Naive thymus-derived CD4-positive, alpha-beta T cell (primary cell): ENCODE measurements around the gene OBP2B. TPM values are rescaled to one million over a fixed set of nuclear protein-coding genes. Genes with fewer than 3 reads are reported as not detected.

Source experiments
- ATAC-seq: fragments of 150-1000 bp; cut with Tn5 transposase; 2 replicates; pipeline ENCODE4 v1.10.0; 2021; ENCODE audit warnings: mild to moderate bottlenecking, moderate library complexity
- CTCF ChIA-PET: fragments of 350-600 bp; sonication (Branson Sonifier 250); formaldehyde crosslinking; loops from one replicate; lab custom pipeline; 2021; ENCODE audit warnings: antibody characterized with exemption; lab: Charles Lee
- POLR2A ChIA-PET: fragments of 350-600 bp; sonication (Branson Sonifier 250); formaldehyde crosslinking; loops from one replicate; lab custom pipeline; 2021; ENCODE audit warnings: antibody characterized with exemption, inconsistent platforms; lab: Charles Lee
- DNase-seq, 9 donors: peaks; one replicate each; pipeline versions ENCODE4 v3.0.0 to v3.0.0-alpha.2; 2020 to 2022; ENCODE audit warnings: mixed read lengths in 1 of 9
- H3K27ac ChIP-seq: one replicate; pipeline ENCODE4 v1.7.0; 2013; ENCODE audit warnings: mild to moderate bottlenecking, low read depth, low read length, moderate library complexity
- H3K27me3 ChIP-seq, 2 donors: one replicate each; pipeline ENCODE4 v1.7.0; 2013; ENCODE audit warnings: low read length in 2 of 2, mild to moderate bottlenecking in 2 of 2, moderate library complexity in 2 of 2; ENCODE audit not compliant: control insufficient read depth in 2 of 2, insufficient read depth in 2 of 2
- H3K36me3 ChIP-seq, 3 experiments: 1 replicate in 2 of 3; 2 replicates in 1 of 3; pipeline ENCODE4 v1.7.0; 2013; ENCODE audit warnings: low read length in 3 of 3, mild to moderate bottlenecking in 3 of 3, moderate library complexity in 1 of 3; ENCODE audit not compliant: insufficient read depth in 3 of 3, control insufficient read depth in 2 of 3
- H3K4me1 ChIP-seq, 2 donors: one replicate each; pipeline ENCODE4 v1.7.0; 2013; ENCODE audit warnings: low read length in 2 of 2, mild to moderate bottlenecking in 2 of 2, moderate library complexity in 1 of 2; ENCODE audit not compliant: control insufficient read depth in 2 of 2, insufficient read depth in 2 of 2
- H3K4me3 ChIP-seq: 2 replicates; pipeline ENCODE4 v1.7.0; 2013; ENCODE audit warnings: mild to moderate bottlenecking, low read length
- H3K9me3 ChIP-seq, 3 experiments: 1 replicate in 2 of 3; 2 replicates in 1 of 3; pipeline ENCODE4 v1.7.0; 2013; ENCODE audit warnings: low read length in 3 of 3; ENCODE audit not compliant: control insufficient read depth in 2 of 3
- H3K27ac Mint-ChIP-seq, 9 donors: one replicate each; pipeline ENCODE4 v1.8.0; 2020 to 2022; ENCODE audit warnings: mixed read lengths in 9 of 9, mild to moderate bottlenecking in 8 of 9, moderate library complexity in 5 of 9, inconsistent platforms in 2 of 9
- H3K27me3 Mint-ChIP-seq, 5 donors: one replicate each; pipeline ENCODE4 v1.8.0; 2021 to 2022; ENCODE audit warnings: mixed read lengths in 5 of 5, mild to moderate bottlenecking in 1 of 5
- H3K36me3 Mint-ChIP-seq, 5 donors: one replicate each; pipeline ENCODE4 v1.8.0; 2020 to 2022; ENCODE audit warnings: mixed read lengths in 5 of 5, mild to moderate bottlenecking in 3 of 5, inconsistent platforms in 1 of 5
- H3K4me1 Mint-ChIP-seq, 7 donors: one replicate each; pipeline ENCODE4 v1.8.0; 2020 to 2022; ENCODE audit warnings: mixed read lengths in 7 of 7, mild to moderate bottlenecking in 3 of 7, inconsistent platforms in 1 of 7
- H3K4me3 Mint-ChIP-seq, 10 donors: one replicate each; pipeline ENCODE4 v1.8.0; 2020 to 2022; ENCODE audit warnings: mild to moderate bottlenecking in 10 of 10, mixed read lengths in 10 of 10, moderate library complexity in 6 of 10, inconsistent platforms in 2 of 10
- H3K9me3 Mint-ChIP-seq, 11 donors: one replicate each; pipeline ENCODE4 v1.8.0; 2020 to 2022; ENCODE audit warnings: mixed read lengths in 11 of 11, mild to moderate bottlenecking in 4 of 11, inconsistent platforms in 1 of 11, moderate library complexity in 1 of 11
- intact Hi-C, 2 donors: fragments of 100-400 bp; cut with micrococcal nuclease; formaldehyde crosslinking; loops; one replicate each; pipeline ENCODE4 v1.15.1; 2023
- polyA plus RNA-seq, 2 donors: library from polyadenylated mRNA; unstranded; fragments of 300-500 nt; fragmentation: Illumina TruSeq; gene quantifications; one replicate each; pipeline ENCODE4 v1.2.3, GENCODE V29; 2021
- total RNA-seq, 6 experiments: library from RNA in 5 of 6; stranded (reverse) in 5 of 6; gene quantifications; 1 replicate in 5 of 6; 2 replicates in 1 of 6; pipeline ENCODE4 v1.2.3 and lab custom pipeline; 2021 to 2026

The OBP2B gene
- total and polyA plus RNA-seq, 7 experiments from 2014 or later: not detected

- no peaks in the 10 kb centered on the region for H3K4me1 Mint-ChIP-seq
- no peaks in the 10 kb centered on the region for H3K27me3 ChIP-seq
- H3K9me3 ChIP-seq: no peaks in the 10 kb centered on the region
- no peak overlapping the region for H3K27ac Mint-ChIP-seq
- ATAC-seq: no peak
- ChIA-PET POLR2A (no interaction called here), CTCF (interaction anchor here (0.6 kb wide), 1 partner anchor 448 kb away, joined by 3 read pairs; no protein-coding TSS in a partner anchor)
- H3K9me3 Mint-ChIP-seq: peaks cover 0 to 2% (median 0%) of the 10 kb centered on the region in 11 donors
- H3K36me3 Mint-ChIP-seq: no peaks in the 10 kb centered on the region
- DNase-seq: no peak
- peaks cover 9 to 32% (median 21%) of the 10 kb centered on the region in 5 donors for H3K27me3 Mint-ChIP-seq
- H3K4me3 Mint-ChIP-seq: no peak overlapping the region
- no peaks in the 10 kb centered on the region for H3K4me1 ChIP-seq
- no peaks in the 10 kb centered on the region for H3K36me3 ChIP-seq
- H3K4me3 ChIP-seq: no peak overlapping the region
- H3K27ac ChIP-seq: no peak overlapping the region
- intact Hi-C loops: no loop called here
Measured at GRCh38 chr9:133191989-133192388, 17.1 kb downstream of the OBP2B start.

DNA sequence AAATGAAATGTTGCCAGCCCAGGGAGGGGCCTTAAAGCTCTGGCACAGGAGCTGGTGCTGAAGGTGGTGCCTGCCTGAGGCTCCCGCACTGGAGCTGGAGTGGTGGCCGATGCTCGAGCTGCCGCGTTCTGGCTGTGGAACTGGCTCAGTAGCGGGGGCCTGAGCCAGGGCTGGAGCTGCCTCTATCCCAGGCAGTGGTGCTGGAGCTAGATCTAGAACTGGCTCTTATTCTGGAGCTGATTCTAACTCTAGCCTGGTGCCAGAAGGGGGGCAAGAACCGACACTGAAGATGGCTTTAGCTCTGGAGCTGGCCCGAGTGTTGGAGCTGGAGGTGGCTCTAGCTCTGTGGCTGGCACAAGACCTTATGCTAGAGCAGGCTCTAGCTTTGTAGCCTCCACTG lies 19.2 kb downstream of the OBP2B start:
- intact Hi-C loops: loop anchor here (5.0 to 10.0 kb wide), 5 partner anchors 82 to 535 kb away; partner anchors contain the start of genes STKLD1 (in 1 of the 2), SURF1 (in 1 of the 2), SURF2 (in 1 of the 2) and SURF4 (in 1 of the 2)
- ChIA-PET CTCF (interaction anchor here (0.6 kb wide), 1 partner anchor 166 kb away, joined by 3 read pairs; the partner anchor contains the start of gene SURF1), POLR2A (interaction anchor here (0.6 kb wide), 1 partner anchor 141 kb away, joined by 3 read pairs; no protein-coding TSS in a partner anchor)
- H3K27me3 ChIP-seq: no peaks in the 10 kb centered on the region
- H3K36me3 ChIP-seq: no peaks in the 10 kb centered on the region
- no peak overlapping the region for H3K27ac ChIP-seq
- Mint-ChIP-seq H3K9me3 (peaks cover 0 to 2% (median 0%) of the 10 kb centered on the region in 11 donors), H3K4me3 (no peak overlapping the region), H3K4me1 (peaks cover 8 to 11% (median 9%) of the 10 kb centered on the region in 7 donors), H3K27ac (no peak overlapping the region), H3K27me3 (peaks cover 6 to 40% (median 18%) of the 10 kb centered on the region in 5 donors), H3K36me3 (no peaks in the 10 kb centered on the region)
- H3K4me3 ChIP-seq: no peak overlapping the region
- no peak for ATAC-seq
- H3K9me3 ChIP-seq: no peaks in the 10 kb centered on the region
- H3K4me1 ChIP-seq: peaks cover 0 to 5% of the 10 kb centered on the region in 2 donors
- no peak for DNase-seq

DNA sequence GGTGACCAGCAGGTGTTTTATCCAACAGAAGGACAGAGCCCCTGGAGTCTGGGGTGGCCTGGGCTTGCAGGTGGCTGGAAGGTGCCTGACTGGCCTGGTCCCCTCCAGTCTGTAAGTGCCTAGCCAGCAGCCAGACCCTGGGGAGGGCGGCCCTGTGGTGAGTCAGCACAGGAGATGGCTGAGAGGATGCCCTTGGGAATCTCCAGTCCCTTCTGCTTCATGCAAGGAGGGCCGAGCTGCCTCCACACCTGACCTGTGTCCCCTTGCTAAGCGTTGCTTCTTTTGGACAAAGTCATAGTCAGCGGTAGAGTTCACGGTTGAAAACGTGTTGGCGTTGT lies 20.2 kb downstream of the OBP2B start:
- peaks cover 0 to 2% (median 0%) of the 10 kb centered on the region in 11 donors for H3K9me3 Mint-ChIP-seq
- no peak for ATAC-seq
- CTCF ChIA-PET: interaction anchor here (0.6 to 3.7 kb wide), 3 partner anchors 12 to 297 kb away, joined by 3 to 33 read pairs (median 21); no protein-coding TSS in a partner anchor
- no peak overlapping the region for H3K4me3 Mint-ChIP-seq
- peak overlapping the region in 1 of 9 donors; percentile 71 for H3K27ac Mint-ChIP-seq
- peaks cover 7 to 40% (median 11%) of the 10 kb centered on the region in 5 donors for H3K27me3 Mint-ChIP-seq
- Histone ChIP-seq H3K9me3 (no peaks in the 10 kb centered on the region), H3K27me3 (no peaks in the 10 kb centered on the region), H3K36me3 (no peaks in the 10 kb centered on the region), H3K27ac (no peak overlapping the region), H3K4me3 (no peak overlapping the region), H3K4me1 (peaks cover 0 to 5% of the 10 kb centered on the region in 2 donors)
- H3K4me1 Mint-ChIP-seq: peaks cover 8 to 13% (median 12%) of the 10 kb centered on the region in 7 donors
- POLR2A ChIA-PET: no interaction called here
- intact Hi-C loops: loop anchor here (5.0 to 10.0 kb wide), 5 partner anchors 83 to 536 kb away; partner anchors contain the start of genes STKLD1 (in 1 of the 2), SURF1 (in 1 of the 2), SURF2 (in 1 of the 2) and SURF4 (in 1 of the 2)
- no peaks in the 10 kb centered on the region for H3K36me3 Mint-ChIP-seq
- no peak for DNase-seq

GRCh38 chr9:133188006-133188842 lies 20.8 kb downstream of the OBP2B start:
- Histone ChIP-seq H3K36me3 (no peaks in the 10 kb centered on the region), H3K27ac (no peak overlapping the region), H3K27me3 (no peaks in the 10 kb centered on the region), H3K9me3 (no peaks in the 10 kb centered on the region), H3K4me3 (no peak overlapping the region), H3K4me1 (peaks cover 0 to 5% of the 10 kb centered on the region in 2 donors)
- CTCF ChIA-PET: interaction anchor here (0.6 to 3.7 kb wide), 6 partner anchors 12 to 297 kb away, joined by 3 to 33 read pairs (median 14); partner anchors contain the start of gene SLC2A6
- Mint-ChIP-seq H3K4me1 (peaks cover 8 to 16% (median 12%) of the 10 kb centered on the region in 7 donors), H3K27ac (no peak overlapping the region), H3K27me3 (peaks cover 5 to 38% (median 12%) of the 10 kb centered on the region in 5 donors), H3K9me3 (peaks cover 0 to 2% (median 0%) of the 10 kb centered on the region in 11 donors), H3K4me3 (no peak overlapping the region), H3K36me3 (no peaks in the 10 kb centered on the region)
- DNase-seq (no peak), ATAC-seq (no peak)
- POLR2A ChIA-PET: no interaction called here
- intact Hi-C loops: loop anchor here (5.0 to 10.0 kb wide), 5 partner anchors 84 to 537 kb away; partner anchors contain the start of genes STKLD1 (in 1 of the 2), SURF1 (in 1 of the 2), SURF2 (in 1 of the 2) and SURF4 (in 1 of the 2)

GRCh38 chr9:133187561-133188005 lies 21.5 kb downstream of the OBP2B start:
- Histone ChIP-seq H3K36me3 (no peaks in the 10 kb centered on the region), H3K4me3 (no peak overlapping the region), H3K9me3 (no peaks in the 10 kb centered on the region), H3K27me3 (no peaks in the 10 kb centered on the region), H3K27ac (no peak overlapping the region), H3K4me1 (peaks cover 0 to 5% of the 10 kb centered on the region in 2 donors)
- Mint-ChIP-seq H3K27me3 (peaks cover 11 to 44% (median 18%) of the 10 kb centered on the region in 5 donors), H3K27ac (no peak overlapping the region), H3K4me3 (no peak overlapping the region), H3K36me3 (no peaks in the 10 kb centered on the region), H3K9me3 (peaks cover 0 to 2% (median 0%) of the 10 kb centered on the region in 11 donors), H3K4me1 (peaks cover 8 to 18% (median 12%) of the 10 kb centered on the region in 7 donors)
- DNase-seq: no peak
- POLR2A ChIA-PET: no interaction called here
- intact Hi-C loops: loop anchor here (2.0 to 10.0 kb wide), 6 partner anchors 85 to 537 kb away; partner anchors contain the start of genes STKLD1 (in 1 of the 2), SURF1 (in 1 of the 2), SURF2 (in 1 of the 2) and SURF4 (in 1 of the 2)
- ATAC-seq: no peak
- CTCF ChIA-PET: interaction anchor here (0.7 to 3.7 kb wide), 6 partner anchors 14 to 298 kb away, joined by 3 to 33 read pairs (median 14); partner anchors contain the start of gene SLC2A6

GRCh38 chr9:133186736-133187135 lies 22.3 kb downstream of the OBP2B start:
- Mint-ChIP-seq H3K27me3 (peaks cover 12 to 47% (median 18%) of the 10 kb centered on the region in 5 donors), H3K9me3 (peaks cover 0 to 2% (median 0%) of the 10 kb centered on the region in 11 donors), H3K4me1 (peaks cover 8 to 18% (median 12%) of the 10 kb centered on the region in 7 donors), H3K36me3 (no peaks in the 10 kb centered on the region), H3K27ac (no peak overlapping the region), H3K4me3 (no peak overlapping the region)
- POLR2A ChIA-PET: no interaction called here
- no peak overlapping the region for H3K4me3 ChIP-seq
- intact Hi-C loops: loop anchor here (1.0 to 10.0 kb wide), 10 partner anchors 86 to 538 kb away; partner anchors contain the start of genes STKLD1 (in 1 of the 2), SURF1 (in 1 of the 2), SURF2 (in 1 of the 2) and SURF4 (in 1 of the 2)
- H3K9me3 ChIP-seq: no peaks in the 10 kb centered on the region
- H3K36me3 ChIP-seq: no peaks in the 10 kb centered on the region
- DNase-seq: no peak
- H3K27me3 ChIP-seq: peaks cover 0 to 3% of the 10 kb centered on the region in 2 donors
- no peak for ATAC-seq
- peaks cover 0 to 5% of the 10 kb centered on the region in 2 donors for H3K4me1 ChIP-seq
- H3K27ac ChIP-seq: no peak overlapping the region
- CTCF ChIA-PET: interaction anchor here (0.6 to 3.7 kb wide), 13 partner anchors 9 to 548 kb away, joined by 3 to 33 read pairs (median 5); partner anchors contain the start of gene SLC2A6
